ENCODE results near the gene TTC21A. TPM values are rescaled to one million over a fixed set of nuclear protein-coding genes. Genes with fewer than 3 reads are reported as not detected.
A peak's percentile ranks its signal among the peaks of the same experiment; 100 is the strongest.

The TTC21A gene
- total RNA-seq, 2 experiments from 2014 or later, result 0.69 to 0.79 TPM

DNA sequence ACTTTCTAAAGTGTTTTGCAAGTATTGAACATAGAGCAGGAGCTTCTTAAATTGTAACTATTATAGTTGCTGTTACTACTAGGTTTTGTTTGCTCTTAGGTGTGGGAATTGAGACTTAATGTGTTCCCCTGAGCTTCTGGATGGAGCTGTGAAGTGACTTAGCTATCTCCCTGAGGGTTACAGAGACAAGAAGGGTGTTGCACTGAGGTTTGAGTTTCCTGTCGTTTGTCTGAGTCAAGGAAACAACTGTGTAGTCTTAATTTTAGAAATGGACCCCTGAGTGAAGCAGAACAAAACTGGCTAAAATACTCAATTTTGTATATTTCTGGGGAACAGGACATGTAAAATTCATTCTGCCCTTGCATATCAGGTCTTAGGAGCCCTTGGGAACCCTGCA, 20.4 kb downstream of the TTC21A start:
- POLR2A ChIA-PET, result interaction anchor here (1.0 to 1.5 kb wide), 6 partner anchors 8 to 279 kb away, joined by 3 to 5 read pairs (median 4); partner anchors contain the start of genes GORASP1, RPSA and TTC21A
- CTCF ChIA-PET, result interaction anchor here (1.2 to 8.4 kb wide), 10 partner anchors 9 to 164 kb away, joined by 4 to 103 read pairs (median 9); no protein-coding TSS in a partner anchor
- H3K4me1 Mint-ChIP-seq (ENCODE audit: low read depth), result peaks cover 18% of the 10 kb centered on the region
- H3K4me3 Mint-ChIP-seq, result no peak overlapping the region
- TF ChIP-seq, protein P1, sequence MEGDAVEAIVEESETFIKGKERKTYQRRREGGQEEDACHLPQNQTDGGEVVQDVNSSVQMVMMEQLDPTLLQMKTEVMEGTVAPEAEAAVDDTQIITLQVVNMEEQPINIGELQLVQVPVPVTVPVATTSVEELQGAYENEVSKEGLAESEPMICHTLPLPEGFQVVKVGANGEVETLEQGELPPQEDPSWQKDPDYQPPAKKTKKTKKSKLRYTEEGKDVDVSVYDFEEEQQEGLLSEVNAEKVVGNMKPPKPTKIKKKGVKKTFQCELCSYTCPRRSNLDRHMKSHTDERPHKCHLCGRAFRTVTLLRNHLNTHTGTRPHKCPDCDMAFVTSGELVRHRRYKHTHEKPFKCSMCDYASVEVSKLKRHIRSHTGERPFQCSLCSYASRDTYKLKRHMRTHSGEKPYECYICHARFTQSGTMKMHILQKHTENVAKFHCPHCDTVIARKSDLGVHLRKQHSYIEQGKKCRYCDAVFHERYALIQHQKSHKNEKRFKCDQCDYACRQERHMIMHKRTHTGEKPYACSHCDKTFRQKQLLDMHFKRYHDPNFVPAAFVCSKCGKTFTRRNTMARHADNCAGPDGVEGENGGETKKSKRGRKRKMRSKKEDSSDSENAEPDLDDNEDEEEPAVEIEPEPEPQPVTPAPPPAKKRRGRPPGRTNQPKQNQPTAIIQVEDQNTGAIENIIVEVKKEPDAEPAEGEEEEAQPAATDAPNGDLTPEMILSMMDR (IDR thresholded peaks at IDR 0.05), result no peak
- ATAC-seq (peak; percentile 47), DNase-seq (no peak)
- H3K9me3 Mint-ChIP-seq, result no peaks in the 10 kb centered on the region
- intact Hi-C loops (cut with micrococcal nuclease), result loop anchor here (5.0 kb wide), 1 partner anchor 159 kb away; no protein-coding TSS in a partner anchor
- H3K27me3 Mint-ChIP-seq, result no peaks in the 10 kb centered on the region
- H3K36me3 Mint-ChIP-seq (ENCODE audit: low read depth), result no peaks in the 10 kb centered on the region
- no peak overlapping the region for H3K27ac Mint-ChIP-seq

DNA sequence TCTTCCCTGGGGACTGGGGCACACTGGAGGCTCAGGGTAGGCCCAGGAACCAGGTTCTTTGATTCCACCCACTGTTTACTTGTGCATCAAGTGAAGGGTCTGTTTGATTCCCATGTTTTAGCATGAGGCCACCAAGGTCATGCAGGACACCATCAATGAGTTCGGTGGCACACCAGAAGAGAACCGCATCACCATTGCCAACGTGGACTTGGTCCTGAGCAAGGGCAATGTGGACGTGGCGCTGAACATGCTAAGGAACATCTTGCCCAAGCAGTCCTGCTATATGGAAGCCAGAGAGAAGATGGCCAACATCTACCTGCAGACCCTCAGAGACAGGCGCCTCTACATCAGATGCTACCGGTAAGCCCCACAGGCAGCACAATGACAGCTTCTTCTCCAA, 21.5 kb downstream of the TTC21A start:
- DNase-seq (no peak), ATAC-seq (no peak)
- ChIA-PET CTCF (interaction anchor here (1.1 to 8.4 kb wide), 5 partner anchors 42 to 163 kb away, joined by 3 to 103 read pairs (median 31); no protein-coding TSS in a partner anchor), POLR2A (no interaction called here)
- no peaks in the 10 kb centered on the region for H3K9me3 Mint-ChIP-seq
- no peak overlapping the region for H3K4me3 Mint-ChIP-seq
- no peaks in the 10 kb centered on the region for H3K27me3 Mint-ChIP-seq
- H3K27ac Mint-ChIP-seq, result no peak overlapping the region
- intact Hi-C loops (cut with micrococcal nuclease), result loop anchor here (5.0 kb wide), 1 partner anchor 158 kb away; no protein-coding TSS in a partner anchor
- no peaks in the 10 kb centered on the region for H3K36me3 Mint-ChIP-seq (ENCODE audit: low read depth)
- TF ChIP-seq, protein P1 (IDR thresholded peaks at IDR 0.05), result no peak
- H3K4me1 Mint-ChIP-seq (ENCODE audit: low read depth), result peaks cover 20% of the 10 kb centered on the region

DNA sequence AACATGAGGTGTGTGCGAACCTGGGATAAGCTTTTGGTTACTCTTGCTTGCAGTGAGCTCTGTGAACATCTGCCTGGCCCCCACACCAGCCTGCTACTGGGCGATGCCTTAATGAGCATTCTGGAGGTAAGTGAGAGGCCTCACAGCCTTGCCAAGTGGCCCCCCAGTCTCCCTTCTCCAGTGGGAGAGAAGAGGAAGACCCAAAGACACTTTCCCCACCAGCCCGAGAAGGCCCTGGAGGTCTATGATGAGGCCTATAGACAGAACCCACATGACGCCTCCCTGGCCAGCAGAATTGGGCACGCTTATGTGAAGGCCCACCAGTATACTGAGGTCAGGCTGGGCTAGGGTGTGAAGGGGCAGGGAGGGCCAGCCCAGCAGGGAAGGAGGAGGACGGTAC, 22.5 kb downstream of the TTC21A start:
- POLR2A ChIA-PET, result interaction anchor here (0.5 kb wide), 1 partner anchor 121 kb away, joined by 6 read pairs; no protein-coding TSS in a partner anchor

GRCh38 chr3:39130693-39131265, 23.3 kb downstream of the TTC21A start:
- TF ChIP-seq, protein P1 (IDR thresholded peaks at IDR 0.05), result no peak
- CTCF ChIA-PET, result interaction anchor here (2.9 to 8.4 kb wide), 2 partner anchors 157 to 160 kb away, joined by 12 to 103 read pairs; no protein-coding TSS in a partner anchor
- Mint-ChIP-seq H3K4me3 (no peak overlapping the region), H3K4me1 (ENCODE audit: low read depth) (peaks cover 22% of the 10 kb centered on the region), H3K27me3 (no peaks in the 10 kb centered on the region), H3K9me3 (no peaks in the 10 kb centered on the region), H3K27ac (no peak overlapping the region), H3K36me3 (ENCODE audit: low read depth) (no peaks in the 10 kb centered on the region)
- POLR2A ChIA-PET, result interaction anchor here (0.8 to 1.4 kb wide), 2 partner anchors 10 to 26 kb away, joined by 3 to 7 read pairs; no protein-coding TSS in a partner anchor
- DNase-seq (no peak), ATAC-seq (no peak)
- intact Hi-C loops (cut with micrococcal nuclease), result no loop called here

More for the DNA sequence above, 22.5 kb downstream of the TTC21A start:
- intact Hi-C loops (cut with micrococcal nuclease), result no loop called here
- Mint-ChIP-seq H3K4me1 (ENCODE audit: low read depth) (peaks cover 22% of the 10 kb centered on the region), H3K9me3 (no peaks in the 10 kb centered on the region), H3K27me3 (no peaks in the 10 kb centered on the region), H3K4me3 (no peak overlapping the region), H3K27ac (no peak overlapping the region), H3K36me3 (ENCODE audit: low read depth) (no peaks in the 10 kb centered on the region)
- DNase-seq (no peak), ATAC-seq (no peak)
- TF ChIP-seq, protein P1 (IDR thresholded peaks at IDR 0.05), result no peak
- CTCF ChIA-PET, result interaction anchor here (2.9 to 8.4 kb wide), 2 partner anchors 157 to 161 kb away, joined by 12 to 103 read pairs; no protein-coding TSS in a partner anchor

Measured in activated CD8-positive, alpha-beta T cell treated with anti-CD3 and anti-CD28 coated beads for 36 hours (primary cell).